ENCODE measurements around the gene CD81.
A peak's percentile ranks its signal among the peaks of the same experiment; 100 is the strongest.

Gene CD81

DNA sequence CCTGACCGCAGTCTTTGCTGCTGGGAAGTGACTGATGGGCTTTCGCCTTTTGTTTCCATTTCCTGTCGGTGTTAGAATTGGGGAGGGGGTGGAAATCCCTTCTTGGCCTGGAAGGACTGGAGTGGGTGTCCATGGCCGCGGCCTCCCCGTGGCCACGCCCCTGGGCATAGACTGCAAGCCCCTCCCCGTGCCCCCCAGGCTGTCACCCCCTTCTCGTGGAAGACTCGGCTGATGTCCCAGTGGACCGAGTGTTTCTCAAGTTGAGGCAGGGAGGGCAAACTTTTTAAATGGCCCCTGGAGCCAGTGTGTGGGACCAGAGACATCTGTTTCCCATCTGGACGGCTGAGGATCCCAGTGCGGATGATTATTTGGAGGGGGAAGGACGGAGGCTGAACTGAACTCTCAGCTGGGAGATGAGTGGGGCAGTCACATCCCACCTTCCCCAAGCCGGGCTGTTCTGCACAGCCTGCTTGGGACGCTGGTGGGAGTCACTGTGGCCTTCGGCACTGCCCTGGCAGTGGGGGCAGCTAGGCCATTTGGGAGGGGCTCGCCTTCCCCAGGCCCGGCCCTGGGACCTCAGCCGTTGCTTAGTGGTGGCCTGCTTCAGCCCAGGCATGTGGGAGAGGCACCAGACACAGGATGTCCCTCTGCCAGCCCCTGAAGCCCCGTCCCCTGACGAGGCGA is 1.6 kb downstream of the CD81 start:
- DNase-seq = no peak

DNA sequence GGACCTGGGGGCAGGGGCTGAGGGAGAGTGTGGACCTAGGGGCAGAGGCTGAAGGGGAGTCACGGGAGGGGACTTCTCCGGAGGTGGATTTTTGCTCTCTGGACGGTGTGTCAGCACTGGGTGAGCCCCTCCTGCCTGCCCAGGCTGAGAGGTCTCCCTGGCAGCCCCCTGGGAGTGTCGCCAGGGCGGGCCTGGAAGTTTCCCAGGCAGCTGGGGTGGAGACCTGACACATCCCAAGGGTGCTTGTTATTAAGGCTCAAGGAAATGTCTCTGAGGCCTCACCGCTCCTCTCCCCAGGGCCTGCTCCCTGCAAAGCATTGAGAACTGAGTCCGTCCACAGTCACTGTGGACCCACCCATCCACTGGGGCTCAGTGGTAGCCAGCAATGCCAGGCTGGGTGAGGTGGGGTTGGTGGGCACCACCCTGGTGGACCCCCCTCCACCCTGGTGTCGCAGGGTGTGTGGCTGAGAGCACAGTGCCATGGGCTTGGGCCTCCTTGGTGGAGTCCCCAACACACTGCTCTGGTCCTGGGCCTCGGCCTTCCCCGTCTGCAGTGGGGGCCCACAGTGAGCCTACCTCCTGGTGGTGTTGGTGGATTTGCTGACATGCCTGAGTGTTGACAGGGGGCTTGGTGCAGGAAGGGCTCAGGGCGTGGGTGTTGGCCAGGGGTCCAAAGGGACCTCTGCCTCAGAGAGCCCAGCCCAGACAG is 2.5 kb downstream of the CD81 start:
- DNase-seq = no peak

DNA sequence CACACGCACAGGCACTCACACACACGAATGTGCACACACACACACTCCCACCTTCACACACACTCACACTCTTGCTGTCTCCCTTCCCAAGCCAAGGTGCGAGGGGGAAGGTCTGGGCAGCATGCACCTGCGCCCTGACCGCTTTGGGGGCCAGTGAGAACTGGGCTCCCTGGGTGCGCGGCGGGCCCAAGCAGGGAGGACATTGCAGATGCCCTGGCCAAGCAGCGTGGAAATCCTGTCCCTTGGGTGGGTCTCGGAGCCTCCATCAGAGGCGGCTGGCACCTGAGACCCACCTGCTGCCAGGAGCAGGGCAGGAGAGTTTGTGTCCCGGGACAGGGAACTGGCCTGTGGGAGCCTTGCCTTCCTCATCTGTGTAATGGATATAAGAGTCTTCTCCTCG is 3.3 kb downstream of the CD81 start:
- no peak for DNase-seq

DNA sequence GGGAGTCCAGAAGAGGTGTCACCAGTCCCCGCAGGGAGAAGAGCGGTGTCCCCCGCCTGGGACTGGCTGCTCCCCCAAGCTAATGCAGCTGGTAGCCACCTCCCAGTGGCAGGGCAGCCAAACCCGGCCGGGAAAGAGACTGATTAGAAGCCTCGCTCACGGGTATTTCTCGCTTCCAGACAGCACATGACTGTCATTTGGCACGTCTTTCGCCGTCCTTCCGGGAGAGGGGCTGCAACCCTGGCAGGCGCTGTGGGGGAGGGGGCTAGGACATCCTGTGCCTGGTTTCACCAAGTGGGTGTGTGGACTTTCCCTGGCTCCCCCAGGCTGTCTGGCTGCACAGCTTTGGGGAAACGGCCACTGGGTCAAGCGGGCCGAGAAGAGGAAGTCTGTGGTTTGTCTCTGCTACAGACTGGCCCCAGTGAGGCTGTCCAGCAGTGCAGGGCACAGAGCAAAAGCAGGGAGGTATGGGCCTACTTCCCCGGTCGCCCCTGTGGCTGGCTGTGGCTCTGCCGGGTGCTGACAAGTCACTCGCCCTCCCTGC is 3.8 kb downstream of the CD81 start:
- DNase-seq = no peak

DNA sequence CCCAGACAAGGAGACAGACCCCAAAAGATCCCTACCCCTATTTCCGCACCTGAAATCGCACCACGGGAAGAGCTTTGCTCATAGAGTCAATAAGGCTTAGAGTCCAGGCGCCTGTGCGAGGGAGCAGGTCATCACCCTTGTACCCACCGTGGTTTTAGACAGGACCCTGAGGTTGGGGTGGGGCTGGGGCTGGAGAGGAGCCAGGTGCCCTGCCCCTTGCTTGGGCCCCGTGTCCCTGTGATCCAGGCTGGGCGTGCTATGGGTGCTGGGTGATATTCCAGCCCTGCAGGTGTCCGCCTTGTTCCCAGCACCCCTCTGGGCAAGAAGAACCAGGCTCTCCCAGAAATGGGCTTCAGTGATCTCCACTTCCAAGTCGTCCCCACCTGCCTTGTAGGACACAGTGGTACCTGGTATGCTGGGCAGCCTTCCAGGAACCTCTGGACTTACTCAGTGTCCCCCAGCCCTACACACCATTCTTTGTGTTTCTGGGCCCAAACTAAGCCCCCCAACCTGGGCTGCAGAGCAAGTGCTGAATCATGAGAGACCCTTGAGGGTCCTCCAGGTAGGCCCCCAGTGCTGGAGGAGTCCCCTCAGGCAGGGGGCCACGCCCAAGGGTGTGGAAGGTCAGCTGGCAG is 4.5 kb downstream of the CD81 start:
- DNase-seq = no peak

DNA sequence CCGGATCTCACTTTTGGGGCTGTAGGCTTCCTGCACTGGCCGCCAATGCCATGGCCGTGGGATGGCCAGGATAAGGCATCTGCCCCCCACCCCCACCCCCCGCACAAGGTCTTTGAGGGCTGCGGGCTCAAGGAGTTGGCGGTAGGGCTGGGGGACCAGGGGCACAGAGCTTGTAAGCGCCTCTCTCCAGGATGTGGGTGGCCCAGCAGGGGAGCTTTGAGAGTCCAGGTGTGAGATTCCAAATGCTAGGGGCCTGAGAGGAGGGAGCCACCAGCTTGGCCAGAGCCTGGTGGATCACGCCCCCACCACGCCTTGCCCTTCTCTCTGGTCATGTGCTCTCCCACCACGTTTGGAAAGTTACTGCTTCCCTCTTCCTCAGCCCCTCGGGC is 5.0 kb downstream of the CD81 start:
- no peak for DNase-seq

DNA sequence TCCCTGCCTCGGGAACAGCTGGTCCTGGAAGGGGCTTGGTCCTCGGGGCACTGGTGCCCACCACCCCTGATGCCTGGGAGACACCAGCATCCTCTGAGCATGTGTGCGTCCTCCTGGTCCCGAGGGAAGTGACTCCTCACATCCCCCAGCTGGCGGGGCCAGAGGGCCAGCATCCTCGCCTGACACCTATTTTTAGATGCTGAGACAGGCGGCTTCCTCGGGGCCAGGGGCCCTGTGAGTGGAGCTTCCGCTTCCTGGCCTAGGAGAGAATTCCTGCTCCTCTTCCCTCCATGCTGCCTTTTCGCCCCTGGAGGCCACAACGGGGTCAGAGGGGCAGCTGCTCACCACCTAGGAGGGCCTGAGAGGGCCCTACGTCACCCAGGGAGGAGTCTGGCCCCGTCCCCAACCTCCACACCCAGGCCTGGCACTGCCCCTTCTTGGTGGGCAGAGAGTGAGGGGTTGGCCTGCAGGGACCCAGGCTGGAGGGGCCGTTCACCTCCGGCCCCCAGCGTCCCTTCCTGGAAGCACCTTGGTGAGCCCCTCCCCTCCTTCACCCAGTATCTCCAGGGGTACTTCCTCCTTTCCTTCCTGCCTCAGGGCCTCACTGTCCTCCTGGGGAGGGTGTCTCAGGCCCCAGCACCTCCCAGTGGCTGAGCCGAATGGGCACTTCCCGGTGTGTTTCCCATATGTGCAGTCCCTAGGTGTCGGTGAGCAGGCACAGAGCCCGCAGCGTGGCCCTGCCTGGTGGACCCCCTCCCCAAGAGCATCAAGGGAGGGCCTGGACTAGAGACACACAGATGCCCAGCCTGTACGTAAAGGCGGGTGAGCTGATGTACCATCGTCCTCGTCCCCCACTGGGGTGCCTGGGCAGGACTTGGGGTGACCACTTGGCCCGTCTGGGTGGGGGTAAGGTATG is 6.1 kb downstream of the CD81 start:
- DNase-seq = no peak

DNA sequence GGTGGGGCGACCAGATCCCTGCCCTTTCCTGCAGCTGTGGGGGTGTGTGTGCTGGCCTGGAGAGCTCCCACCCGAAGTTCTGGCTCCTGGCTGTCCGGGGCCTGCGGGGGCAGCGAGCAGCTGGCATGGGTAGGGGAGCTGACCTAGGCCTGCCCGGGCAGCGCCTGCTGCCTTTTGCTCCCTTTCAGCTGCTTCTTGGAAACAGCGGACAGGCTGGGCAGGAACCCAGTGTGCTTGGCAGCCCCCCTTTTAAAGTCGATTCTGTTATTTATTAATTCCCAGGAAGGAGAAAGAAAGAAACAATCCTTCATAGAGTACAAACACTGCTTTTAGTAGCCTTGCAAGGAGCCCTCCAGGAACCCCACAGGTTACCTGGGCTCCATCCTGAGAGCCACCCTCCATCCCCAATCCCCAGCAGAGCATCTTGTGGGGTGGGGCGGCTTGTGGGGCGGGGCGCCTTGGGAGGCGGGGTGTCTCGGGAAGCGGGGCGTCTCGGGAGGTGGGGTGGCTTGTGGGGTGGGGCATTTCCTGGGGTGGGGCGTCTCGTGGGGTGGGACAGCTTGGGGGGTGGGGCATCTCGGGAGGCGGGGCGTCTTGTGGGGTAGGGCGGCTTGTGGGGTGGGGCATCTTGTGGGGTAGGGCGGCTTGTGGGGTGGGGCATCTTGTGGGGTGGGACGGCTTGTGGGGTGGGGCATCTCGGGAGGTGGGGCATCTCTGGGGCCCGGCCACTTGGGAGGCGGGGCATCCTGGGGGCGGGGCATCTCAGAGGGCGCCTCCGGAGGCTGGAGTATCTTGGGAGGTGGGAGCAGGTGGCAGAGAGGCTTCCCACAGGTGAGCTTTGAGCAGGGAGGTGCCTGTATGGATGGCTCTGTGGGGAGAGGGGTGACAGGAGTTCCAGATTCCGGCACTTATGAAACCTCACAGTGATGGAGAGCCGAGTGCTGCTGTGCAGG is 7.0 kb downstream of the CD81 start:
- peak; percentile 74 for DNase-seq

DNA sequence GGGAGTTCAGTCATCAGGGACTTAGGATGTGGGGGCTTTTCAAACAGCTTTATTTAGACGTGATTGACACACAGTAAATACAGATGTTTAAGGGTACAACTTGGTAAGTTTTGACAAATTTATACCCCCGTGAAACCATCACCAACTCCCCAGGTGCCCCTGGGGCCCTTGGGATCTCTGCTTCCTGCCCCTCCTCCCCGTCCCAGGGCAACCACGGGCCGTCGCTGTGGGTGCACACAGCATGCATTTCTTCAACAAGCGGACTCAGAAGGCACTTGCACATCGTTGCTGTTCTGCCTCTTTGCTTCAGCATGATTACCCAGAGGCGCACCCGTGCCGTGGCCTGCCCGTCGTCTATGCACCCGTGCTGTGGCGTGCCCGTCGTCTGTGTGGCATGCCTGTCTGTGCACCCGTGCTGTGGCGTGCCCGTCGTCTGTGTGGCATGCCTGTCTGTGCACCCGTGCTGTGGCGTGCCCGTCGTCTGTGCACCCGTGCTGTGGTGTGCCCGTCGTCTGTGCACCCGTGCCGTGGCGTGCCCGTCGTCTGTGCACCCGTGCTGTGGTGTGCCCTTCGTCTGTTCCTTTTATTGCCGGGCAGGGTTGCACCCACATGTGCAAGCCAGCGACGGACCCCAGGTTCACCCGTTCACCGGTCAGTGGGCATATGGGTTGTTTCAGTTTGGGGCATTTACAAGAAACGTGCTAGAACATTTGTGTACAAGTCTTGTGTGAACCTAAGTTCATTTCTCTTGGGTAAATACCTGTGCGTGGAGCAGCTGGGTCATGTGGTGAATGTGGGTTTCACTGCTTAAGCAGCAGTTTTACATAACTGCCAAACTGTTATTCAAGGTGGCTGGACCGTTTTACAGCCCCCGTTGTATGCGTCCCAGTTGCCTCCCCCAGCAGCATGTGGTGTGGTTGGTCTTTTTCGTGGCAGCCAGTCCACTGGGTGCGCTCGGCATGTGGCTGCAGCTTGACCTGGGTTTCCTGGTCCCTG is 8.3 kb downstream of the CD81 start:
- no peak for DNase-seq

DNA sequence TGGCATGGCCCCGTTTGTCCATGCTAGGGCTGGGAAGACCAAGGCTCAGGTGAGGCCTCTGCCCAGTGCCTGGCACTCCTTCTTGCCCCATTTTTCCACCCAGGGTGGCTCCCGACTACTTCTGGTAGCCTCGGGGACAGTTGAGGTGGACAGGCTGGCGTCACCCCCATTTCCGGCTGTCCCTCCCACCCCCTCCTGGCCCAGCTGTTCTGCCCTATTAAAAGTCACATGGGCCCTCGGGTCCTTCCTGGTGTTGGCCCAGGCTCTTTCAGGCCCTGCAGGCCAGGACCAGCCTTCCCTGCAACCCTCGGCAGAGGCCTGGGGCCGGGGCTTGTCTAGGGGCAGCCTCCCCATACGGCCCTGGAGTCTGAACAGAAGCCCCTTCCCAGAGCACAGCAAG is 9.5 kb downstream of the CD81 start:
- no peak for DNase-seq

DNA sequence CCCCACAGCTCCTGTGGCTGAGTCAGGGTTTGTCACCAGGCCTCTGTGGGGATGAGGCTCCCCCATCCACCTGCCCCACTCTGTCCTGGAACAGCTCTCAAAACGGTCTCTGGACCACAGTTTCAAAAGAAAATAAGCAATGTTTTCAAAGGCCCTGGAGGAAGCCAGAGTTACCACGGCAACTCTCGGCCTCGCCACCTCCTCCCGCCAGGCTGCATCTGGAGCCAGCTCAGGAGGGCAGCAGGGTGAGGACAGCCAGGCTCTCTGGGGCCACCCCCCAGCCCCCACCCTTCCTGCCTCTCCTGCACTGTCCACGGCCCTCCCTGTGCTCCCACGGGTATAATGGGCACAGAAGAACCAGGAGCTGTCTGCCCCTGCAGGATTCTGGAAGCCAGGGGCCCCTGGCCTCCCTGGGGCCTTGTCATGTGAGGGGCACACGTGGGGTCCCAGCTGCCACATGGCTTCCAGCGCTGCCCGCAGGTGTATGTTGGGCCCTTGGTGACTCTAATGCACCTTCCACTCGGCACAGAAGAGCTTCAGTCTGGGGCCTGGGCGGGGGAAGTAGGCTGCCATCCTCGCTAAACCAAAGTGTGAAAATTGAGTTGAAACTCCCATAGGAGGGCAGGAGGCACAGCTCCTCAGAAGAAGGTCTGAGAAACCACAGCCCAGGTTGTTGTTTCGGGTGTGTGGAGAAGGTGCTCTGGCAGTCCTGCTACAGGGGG is 10.3 kb downstream of the CD81 start:
- DNase-seq = peak; percentile 52

DNA sequence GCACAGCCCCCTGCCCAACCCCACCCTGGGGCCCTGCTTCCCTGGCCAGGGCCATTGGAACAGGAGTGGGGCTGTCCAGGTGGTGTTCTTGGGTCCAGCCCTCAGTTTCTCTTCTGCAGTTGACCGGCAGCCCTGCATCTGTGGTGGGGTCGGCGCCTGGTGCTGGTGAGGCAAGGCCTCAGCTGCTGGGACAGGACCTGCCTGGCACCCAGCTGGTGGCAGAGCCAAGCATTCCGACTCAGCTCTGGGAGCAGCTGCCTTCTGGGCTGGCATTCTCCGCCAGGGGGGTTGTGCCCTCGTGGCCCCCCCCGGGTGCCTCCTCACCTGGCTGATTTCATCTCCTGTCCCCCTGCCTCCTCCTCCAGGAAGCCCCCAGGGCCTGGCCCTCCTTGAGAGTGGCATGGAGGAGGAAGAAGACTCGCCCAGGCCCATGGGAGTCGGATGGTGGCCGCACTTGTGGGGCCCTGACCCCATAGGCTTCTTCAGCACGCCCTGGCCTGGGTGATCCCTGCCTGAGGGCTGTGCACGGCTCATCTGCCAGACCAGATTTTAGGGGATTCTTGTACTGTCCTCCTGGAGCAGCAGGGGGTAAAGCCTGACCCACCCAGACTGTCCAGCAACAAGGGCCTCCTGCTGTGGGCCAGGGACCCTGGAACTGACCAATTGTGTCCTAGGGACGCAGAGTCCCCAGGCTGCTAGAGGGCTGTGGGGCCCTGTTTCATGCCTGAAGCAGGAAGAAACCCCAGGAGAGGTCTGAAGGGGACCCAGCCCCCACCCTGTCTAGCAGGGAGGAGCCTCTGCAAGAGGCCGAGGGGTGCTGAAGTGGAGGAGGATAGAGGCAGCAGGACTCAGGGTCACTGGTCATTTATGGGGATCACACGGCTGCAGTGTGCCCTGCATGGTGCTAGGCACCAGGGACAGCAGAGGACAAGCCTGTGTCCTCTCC is 11.6 kb downstream of the CD81 start:
- no peak for DNase-seq

DNA sequence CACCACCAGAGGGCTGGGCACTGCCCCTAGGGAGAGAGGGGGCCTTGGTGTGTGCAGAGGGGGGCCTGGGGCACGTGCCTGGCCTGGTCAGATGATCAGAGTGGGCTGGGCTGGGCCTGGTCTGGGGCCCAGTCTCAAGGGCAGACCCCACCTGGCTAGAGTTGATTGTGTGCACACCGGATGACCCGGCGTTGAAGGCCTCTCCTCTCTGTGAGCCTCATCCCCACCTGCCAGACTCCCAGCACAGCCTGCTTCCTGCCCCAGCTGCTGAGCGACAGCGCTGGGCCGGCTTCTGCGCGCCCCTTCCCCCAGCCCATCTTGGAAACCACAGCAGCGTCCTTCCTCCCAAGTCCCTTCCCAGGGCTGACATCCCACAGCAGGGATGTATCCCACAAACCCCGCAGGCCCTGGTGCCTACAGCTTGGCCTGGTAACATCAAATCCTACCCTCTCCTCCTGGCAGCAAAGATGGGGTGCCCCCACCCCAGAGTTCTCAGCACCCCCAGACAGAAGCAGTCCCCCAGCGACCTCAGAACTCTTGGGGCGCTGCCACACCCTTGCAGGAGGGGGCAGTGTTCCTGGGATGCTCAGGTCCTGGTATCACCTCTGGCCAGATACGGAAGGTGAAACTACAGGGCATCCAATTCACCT is 12.4 kb downstream of the CD81 start:
- DNase-seq = no peak

DNA sequence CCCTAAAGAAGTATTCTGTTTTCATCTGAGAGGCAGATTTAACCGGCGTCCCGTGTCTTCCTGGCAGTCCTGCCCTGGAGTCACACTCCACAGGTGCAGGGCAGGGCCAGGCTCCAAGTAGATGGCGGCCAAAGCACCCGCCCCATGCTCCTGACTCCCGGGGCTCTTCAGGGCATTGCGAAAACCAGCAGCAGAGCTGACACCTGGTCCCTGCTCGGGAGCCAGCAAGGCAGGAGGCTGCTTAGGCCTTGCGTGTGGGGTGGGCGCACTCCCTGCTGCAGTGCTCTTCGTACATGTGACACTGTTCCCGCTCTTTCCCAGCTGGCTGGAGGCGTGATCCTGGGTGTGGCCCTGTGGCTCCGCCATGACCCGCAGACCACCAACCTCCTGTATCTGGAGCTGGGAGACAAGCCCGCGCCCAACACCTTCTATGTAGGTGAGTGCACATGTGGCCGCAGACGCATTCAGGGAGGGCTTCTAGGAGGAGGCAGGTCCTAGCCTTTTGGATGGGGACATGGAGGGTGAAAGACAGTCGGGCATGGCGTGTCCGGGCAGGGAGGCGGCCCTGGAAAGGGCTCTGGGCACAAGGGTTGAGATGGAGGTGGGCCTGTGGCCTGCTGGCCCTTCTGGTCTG is 13.1 kb downstream of the CD81 start:
- DNase-seq = no peak

DNA sequence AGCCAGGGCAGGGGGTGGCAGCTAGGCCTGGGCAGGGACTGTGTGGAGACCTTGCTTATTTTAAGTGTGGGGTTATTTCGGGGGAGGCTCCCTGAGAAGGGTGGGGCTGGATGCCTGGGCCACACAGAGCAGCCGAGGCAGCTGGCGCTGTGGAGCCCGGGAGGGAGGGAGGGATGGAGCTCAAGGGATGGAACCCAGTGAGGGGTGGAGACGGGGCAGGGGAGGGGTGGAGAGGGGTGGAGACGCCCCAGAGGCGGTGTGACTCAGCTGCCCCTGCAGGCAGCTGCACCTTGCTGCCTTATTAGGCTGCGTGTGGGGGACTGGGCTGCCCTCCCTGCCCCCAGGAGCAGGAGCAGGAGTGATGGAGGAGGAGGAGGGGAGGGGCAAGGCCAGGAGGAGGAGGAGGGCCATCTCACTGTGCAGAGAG is 13.6 kb downstream of the CD81 start:
- DNase-seq = no peak

DNA sequence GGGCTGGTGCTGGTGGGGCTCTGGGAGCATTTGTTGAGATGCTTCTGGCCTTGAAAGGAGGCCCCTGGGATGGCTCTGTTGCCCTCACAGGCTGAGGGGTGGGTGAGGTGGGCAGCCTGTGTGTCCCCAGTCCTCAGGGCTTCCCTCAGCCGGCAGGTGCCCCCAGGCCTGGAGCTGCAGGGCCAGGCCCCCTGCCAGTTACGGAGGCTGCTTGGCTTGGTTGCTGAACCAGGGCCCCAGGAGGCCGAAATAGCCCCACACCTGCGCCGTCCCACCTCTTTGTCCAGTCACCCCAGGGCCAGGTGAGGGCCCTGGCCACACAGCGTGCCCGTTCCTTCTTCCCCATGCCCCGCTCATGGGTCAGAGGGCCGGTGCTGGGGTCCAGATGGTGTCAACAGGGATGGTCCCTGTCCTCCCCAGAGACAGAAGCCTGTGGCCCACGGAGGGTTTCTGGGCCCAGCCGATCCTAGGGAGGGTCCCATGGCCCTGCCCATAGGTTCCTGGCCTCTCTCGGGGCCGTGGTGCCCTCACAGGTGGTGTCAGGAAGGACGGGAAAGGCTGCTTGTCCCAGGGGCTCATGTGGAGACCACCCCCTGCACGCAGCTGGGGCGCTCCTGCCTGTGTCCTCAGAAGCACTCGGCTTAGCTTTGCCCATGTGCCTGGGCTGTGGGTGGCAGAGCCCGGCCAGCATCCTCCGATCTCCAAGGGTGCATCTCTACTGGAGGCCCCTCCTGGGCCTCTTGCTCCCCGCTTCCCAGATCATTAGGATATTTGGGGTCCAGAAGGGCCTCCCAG is 14.3 kb downstream of the CD81 start:
- no peak for DNase-seq

Data from CD4-positive, alpha-beta T cell treated with Interleukin-21 for 1 hour (primary cell).